Esophagus squamous epithelium (tissue), 4 donors: Measurements from ENCODE around the gene ACTL7A.

Experiments
- POLR2A ChIP-seq, 4 donors: fragments of 450-650 bp; IDR thresholded peaks; one replicate each; pipeline ENCODE4 v1.6.1; 2017; ENCODE audit warnings: antibody characterized with exemption in 4 of 4, mild to moderate bottlenecking in 4 of 4, moderate library complexity in 3 of 4
- TF ChIP-seq, protein P1 (sequence below), 6 experiments: fragments of 450-650 bp in 4 of 6; fragments of 200-600 bp in 2 of 6; sonication (generic) in 2 of 6; IDR thresholded peaks; one replicate each; pipeline ENCODE4 v1.5.1; 2016 to 2019; ENCODE audit warnings: antibody characterized with exemption in 6 of 6, mild to moderate bottlenecking in 4 of 6, moderate library complexity in 4 of 6

GRCh38 chr9:108815156-108815555 is 46.9 kb upstream of the ACTL7A start:
- TF ChIP-seq, protein P1, sequence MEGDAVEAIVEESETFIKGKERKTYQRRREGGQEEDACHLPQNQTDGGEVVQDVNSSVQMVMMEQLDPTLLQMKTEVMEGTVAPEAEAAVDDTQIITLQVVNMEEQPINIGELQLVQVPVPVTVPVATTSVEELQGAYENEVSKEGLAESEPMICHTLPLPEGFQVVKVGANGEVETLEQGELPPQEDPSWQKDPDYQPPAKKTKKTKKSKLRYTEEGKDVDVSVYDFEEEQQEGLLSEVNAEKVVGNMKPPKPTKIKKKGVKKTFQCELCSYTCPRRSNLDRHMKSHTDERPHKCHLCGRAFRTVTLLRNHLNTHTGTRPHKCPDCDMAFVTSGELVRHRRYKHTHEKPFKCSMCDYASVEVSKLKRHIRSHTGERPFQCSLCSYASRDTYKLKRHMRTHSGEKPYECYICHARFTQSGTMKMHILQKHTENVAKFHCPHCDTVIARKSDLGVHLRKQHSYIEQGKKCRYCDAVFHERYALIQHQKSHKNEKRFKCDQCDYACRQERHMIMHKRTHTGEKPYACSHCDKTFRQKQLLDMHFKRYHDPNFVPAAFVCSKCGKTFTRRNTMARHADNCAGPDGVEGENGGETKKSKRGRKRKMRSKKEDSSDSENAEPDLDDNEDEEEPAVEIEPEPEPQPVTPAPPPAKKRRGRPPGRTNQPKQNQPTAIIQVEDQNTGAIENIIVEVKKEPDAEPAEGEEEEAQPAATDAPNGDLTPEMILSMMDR (IDR thresholded peaks at IDR 0.05): peak in 1 of 6 experiments; percentile 3
- no peak for TF ChIP-seq POLR2A (IDR thresholded peaks at IDR 0.05)
